Measurements from ENCODE around the gene DNAH5.

DNA sequence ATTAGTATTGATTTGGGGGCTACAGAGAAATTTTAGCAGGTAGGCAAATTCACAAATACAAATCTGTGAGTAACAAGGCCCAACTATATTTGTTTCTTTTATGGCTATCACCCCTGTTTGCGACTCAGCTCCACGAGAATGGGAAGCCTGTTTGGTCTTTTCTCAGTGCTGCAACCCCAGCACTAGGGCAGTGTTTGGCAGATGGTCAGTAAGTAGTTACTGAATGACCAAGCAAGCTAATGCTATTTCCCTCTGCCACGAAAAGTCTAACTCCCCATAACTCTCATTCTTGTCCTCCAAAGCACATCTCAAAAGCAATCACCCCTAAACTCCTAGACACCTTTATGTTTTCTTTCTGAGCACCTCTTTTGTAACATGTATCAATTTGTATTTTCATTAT, 245.6 kb downstream of the DNAH5 start:
- TF ChIP-seq, protein P1, sequence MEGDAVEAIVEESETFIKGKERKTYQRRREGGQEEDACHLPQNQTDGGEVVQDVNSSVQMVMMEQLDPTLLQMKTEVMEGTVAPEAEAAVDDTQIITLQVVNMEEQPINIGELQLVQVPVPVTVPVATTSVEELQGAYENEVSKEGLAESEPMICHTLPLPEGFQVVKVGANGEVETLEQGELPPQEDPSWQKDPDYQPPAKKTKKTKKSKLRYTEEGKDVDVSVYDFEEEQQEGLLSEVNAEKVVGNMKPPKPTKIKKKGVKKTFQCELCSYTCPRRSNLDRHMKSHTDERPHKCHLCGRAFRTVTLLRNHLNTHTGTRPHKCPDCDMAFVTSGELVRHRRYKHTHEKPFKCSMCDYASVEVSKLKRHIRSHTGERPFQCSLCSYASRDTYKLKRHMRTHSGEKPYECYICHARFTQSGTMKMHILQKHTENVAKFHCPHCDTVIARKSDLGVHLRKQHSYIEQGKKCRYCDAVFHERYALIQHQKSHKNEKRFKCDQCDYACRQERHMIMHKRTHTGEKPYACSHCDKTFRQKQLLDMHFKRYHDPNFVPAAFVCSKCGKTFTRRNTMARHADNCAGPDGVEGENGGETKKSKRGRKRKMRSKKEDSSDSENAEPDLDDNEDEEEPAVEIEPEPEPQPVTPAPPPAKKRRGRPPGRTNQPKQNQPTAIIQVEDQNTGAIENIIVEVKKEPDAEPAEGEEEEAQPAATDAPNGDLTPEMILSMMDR (IDR thresholded peaks at IDR 0.05) = no peak
- no peak for TF ChIP-seq POLR2AphosphoS5 (IDR thresholded peaks at IDR 0.05)
